Activated CD8-positive, alpha-beta memory T cell treated with anti-CD3 and anti-CD28 coated beads for 24 hours (primary cell): ENCODE measurements around the gene ARHGEF16.

Source experiments
- DNase-seq: peaks from one replicate; pipeline ENCODE4 v3.0.0-alpha.2; 2020

ARHGEF16 gene

GRCh38 chr1:3439346-3440299 is 14.8 kb upstream of the ARHGEF16 start:
- no peak for DNase-seq

- no peak for DNase-seq
These were observed 14.2 kb upstream of the ARHGEF16 start for GRCh38 chr1:3440300-3440681.

- no peak for DNase-seq
These were observed 13.6 kb upstream of the ARHGEF16 start for GRCh38 chr1:3440711-3441409.

DNA sequence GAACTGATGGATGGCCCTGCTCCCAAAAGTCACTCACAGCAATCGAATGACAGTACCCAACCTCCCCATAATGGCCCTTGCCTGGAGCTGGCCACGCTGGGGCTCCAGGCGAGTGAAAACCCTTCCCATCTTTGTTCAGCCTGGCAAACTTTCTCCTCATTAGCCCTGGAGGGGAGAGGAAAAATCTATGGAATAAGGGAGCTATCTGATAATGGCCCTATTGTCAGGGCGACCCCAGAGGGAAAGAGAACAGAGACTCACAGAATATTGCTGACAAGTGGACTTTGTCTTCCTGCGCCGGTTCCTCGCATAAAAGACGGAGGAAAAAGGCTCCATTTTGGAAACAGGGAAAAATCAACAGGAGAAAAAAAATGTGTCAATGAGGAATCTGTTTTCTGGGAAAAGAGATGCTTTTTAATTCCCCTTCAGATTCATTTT is 13.0 kb upstream of the ARHGEF16 start:
- no peak for DNase-seq

- no peak for DNase-seq
These were observed 12.6 kb upstream of the ARHGEF16 start for GRCh38 chr1:3441880-3442279.

GRCh38 chr1:3442331-3442730 is 12.1 kb upstream of the ARHGEF16 start:
- DNase-seq, result no peak

- DNase-seq, result no peak
These were observed 11.6 kb upstream of the ARHGEF16 start for GRCh38 chr1:3442901-3443300.

- DNase-seq, result no peak
These were observed 10.7 kb upstream of the ARHGEF16 start for GRCh38 chr1:3443807-3444206.

DNA sequence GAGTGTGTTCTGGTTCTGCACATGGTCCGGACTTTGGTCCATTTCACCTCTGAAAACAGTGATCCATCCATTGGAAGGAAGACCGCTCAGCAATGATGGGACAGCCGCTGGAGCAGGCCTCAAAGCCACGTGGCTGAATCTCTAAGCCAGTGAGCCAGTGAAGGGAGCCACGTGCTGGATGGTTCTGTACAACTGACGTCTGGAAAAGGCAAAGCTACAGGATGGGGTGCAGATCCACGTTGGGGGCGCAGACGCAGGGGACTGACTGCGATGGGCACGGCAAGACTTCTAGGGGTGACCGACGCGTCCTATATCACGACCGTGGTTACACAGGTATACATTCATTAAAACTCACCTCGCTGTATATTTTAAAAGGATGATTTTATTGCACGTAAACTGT is 10.2 kb upstream of the ARHGEF16 start:
- no peak for DNase-seq

DNA sequence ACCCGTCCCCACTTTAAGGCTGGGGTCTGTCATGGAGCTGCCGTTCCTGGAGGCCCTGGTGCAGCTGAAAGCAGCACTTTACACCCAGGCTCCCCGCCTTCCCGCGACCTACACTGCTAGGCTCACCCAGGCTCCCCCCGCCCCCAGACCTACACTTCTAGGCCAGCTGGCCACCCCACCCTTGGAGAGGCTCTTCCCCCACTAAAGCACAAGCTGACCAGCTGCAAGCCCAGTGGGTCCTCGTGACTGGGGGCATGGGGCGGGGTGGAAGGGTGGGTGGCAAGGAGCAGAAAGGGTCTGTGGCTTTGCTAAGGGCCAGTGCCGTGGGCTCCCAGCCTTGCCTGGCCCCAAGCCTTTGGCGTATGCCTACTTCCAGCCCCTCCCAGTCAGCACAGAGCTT is 9.7 kb upstream of the ARHGEF16 start:
- no peak for DNase-seq

GRCh38 chr1:3450202-3450863 is 4.1 kb upstream of the ARHGEF16 start:
- no peak for DNase-seq

GRCh38 chr1:3450983-3451382 is 3.5 kb upstream of the ARHGEF16 start:
- no peak for DNase-seq

- DNase-seq, result no peak
These were observed 2.2 kb upstream of the ARHGEF16 start for GRCh38 chr1:3451994-3452865.

- no peak for DNase-seq
These were observed 1.6 kb upstream of the ARHGEF16 start for GRCh38 chr1:3452866-3453175.

DNA sequence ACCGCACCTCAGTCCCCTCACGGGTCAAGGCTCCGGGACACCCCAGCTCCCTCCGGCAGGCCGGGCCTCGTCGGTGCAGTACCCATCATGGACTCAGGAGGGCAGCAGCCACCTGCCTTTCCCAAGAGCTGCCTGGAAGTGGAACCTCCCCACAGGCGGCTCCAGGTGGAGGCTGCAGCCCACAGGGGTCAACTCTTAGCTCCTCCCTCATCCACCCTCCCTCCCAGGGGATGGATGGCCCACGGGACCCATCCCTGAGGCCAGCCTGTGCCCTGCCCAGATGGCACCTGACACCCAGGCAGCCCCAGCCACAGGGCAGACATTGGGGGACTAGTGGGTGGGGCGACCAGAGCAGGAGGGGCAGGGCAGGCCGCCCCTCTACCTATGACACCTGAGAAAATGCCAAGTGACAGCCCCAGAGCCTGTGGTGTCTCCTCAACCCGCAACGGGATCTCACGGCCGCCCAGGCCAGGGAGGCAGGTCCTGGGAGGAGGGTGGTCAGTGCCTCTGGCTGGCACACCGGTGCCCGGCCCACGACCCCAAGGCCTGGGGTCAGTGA is 1.2 kb upstream of the ARHGEF16 start:
- peak; percentile 91 for DNase-seq

- no peak for DNase-seq
These were observed 550 bp downstream of the ARHGEF16 start for GRCh38 chr1:3454811-3455618.

GRCh38 chr1:3455670-3456448 is 1.4 kb downstream of the ARHGEF16 start:
- no peak for DNase-seq

- DNase-seq, result no peak
These were observed 2.0 kb downstream of the ARHGEF16 start for GRCh38 chr1:3456449-3456963.

DNA sequence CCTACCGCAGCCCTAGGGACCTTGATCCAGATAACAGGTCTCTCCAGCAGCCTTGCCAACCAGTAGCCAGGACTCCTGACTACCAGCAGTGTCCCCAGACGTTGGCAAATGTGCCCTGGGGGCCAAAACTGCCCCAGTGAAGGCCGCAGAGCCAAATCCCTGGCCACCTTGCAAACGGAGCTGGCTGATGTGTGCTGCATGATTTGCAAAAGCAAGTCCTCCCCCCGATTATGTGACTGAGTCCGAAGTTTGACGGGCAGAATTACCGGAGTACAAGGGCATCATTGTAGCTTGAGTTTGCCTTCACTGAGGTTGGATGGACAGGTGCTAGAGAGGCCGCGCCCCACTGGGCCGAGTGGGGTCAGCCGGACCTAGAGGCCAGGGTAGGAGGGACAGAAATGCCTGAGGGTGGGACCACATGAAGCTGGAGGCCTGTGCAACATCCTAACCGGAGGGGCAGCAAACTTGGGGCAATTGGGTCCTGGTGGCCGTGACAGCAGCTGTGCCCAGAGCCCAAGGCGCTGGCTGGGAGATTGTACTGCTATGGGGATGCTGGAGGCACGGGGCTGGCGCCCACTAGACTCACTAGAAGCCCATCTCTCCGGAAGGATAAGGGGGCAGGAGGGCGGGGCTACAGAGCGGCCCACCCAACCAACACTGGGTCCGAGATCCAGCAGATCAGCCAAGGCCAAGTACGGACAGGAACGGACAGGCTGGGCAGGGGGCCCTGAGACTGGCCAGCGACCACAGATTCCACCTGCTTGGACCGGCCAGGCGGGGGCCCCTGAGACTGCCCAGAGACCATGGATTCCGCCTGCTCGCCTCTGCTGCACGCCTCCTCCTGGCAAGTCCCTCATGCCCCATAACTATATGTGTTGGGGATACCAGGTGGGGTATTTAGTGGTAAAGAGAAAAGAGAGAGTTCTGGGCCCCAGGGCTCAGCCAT is 2.8 kb downstream of the ARHGEF16 start:
- no peak for DNase-seq
